Mucosa of stomach (tissue), 1 donor: ENCODE measurements around the gene C18orf32.
"Not testable (repeated sequence)": the region's sequence is repeated elsewhere in the genome, so short reads cannot be mapped to it uniquely, and the experiment has no call there.

Source experiments
- H3K27me3 ChIP-seq: one replicate; pipeline ENCODE4 v1.7.0; 2013; ENCODE audit warnings: mild to moderate bottlenecking, low read length; ENCODE audit not compliant: control insufficient read depth, insufficient read depth
- H3K36me3 ChIP-seq: one replicate; pipeline ENCODE4 v1.7.0; 2013; ENCODE audit warnings: low read length; ENCODE audit not compliant: control insufficient read depth, insufficient read depth
- H3K4me1 ChIP-seq: one replicate; pipeline ENCODE4 v1.7.0; 2013; ENCODE audit warnings: mild to moderate bottlenecking, low read length; ENCODE audit not compliant: control insufficient read depth, insufficient read depth
- H3K4me3 ChIP-seq: one replicate; pipeline ENCODE4 v1.7.0; 2013; ENCODE audit warnings: low read length
- H3K9ac ChIP-seq: one replicate; pipeline ENCODE4 v1.7.0; 2013; ENCODE audit warnings: mild to moderate bottlenecking, low read length, moderate library complexity
- H3K9me3 ChIP-seq: one replicate; pipeline ENCODE4 v1.7.0; 2013; ENCODE audit warnings: mild to moderate bottlenecking, low read length, moderate library complexity; ENCODE audit not compliant: control insufficient read depth
- donor health status: Pancreatic carcinoma.

Gene C18orf32

DNA sequence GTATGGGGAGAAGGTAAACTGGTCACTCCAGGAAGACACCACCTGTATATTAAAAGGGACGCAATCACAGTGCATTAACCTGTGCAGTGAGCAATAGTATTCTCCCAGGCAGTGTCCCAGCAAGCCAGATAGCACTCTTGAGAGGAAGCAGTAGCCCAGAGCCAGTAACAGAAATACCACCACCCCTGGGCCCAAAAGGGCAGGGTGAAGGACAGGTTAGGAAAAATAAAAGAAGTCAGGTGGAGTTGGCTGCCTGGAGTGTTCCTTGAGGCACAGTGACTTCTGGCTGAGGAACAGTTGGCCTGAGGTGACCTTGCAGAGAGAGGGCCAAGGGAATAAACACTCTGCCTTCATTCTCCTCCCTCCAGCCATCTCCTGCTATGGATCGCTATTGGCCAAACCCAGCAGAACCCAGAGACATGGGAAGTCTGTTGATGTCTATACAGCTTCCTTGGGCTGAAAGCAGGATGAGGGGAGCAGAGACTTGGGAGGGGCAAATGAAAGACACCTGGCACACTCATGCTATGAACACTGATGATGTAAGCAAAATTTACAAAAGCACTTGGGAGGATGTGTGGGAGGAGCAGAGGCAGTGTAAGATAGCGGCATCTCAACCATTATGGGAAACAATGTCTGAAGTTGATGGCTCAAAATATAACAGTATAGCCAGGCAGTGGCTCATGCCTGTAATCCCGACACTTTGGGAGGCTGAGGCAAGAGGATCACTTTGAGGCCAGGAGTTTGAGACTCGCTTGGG is 7.5 kb downstream of the C18orf32 start:
- Histone ChIP-seq H3K9me3 (no peaks in the 10 kb centered on the region), H3K27me3 (no peaks in the 10 kb centered on the region), H3K36me3 (no peaks in the 10 kb centered on the region), H3K9ac (no peak overlapping the region), H3K4me1 (no peaks in the 10 kb centered on the region), H3K4me3 (no peak overlapping the region)

DNA sequence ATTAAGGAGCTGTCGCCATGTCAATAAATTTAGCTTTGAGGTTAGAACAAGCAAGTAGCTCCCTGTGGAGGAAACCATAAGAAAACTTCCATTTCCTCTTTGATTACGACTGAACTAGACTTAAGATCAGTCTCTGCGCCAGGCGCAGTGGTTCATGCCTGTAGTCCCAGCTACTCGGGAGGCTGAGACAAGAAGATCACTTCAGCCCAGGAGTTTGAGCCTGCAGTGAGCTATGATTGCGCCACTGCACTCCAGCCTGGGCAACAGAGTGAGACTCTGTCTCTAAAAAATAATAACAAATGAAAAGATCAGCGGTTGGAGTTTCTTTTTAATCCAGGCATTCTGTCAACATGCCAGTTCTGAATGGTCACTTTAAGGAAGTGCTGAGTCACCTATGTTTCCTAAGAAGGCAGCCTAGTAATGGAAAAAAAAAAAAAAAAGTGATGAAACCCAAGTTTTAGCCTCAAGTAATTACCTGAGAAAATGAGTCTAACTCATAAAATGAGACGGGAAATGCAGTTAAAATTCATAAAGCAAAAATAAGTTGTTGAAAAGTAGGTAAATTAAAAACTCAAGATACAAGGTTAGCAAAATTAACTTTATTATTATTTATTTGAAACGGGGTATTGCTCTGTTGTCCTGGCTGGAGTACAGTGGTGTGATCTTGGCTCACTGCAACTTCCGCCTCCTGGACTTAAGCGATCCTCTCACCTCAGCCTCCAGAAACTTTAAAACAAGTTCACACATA is 10.2 kb downstream of the C18orf32 start:
- Histone ChIP-seq H3K27me3 (no peaks in the 10 kb centered on the region), H3K4me3 (no peak overlapping the region), H3K36me3 (no peaks in the 10 kb centered on the region), H3K4me1 (no peaks in the 10 kb centered on the region), H3K9me3 (no peaks in the 10 kb centered on the region), H3K9ac (no peak overlapping the region)

DNA sequence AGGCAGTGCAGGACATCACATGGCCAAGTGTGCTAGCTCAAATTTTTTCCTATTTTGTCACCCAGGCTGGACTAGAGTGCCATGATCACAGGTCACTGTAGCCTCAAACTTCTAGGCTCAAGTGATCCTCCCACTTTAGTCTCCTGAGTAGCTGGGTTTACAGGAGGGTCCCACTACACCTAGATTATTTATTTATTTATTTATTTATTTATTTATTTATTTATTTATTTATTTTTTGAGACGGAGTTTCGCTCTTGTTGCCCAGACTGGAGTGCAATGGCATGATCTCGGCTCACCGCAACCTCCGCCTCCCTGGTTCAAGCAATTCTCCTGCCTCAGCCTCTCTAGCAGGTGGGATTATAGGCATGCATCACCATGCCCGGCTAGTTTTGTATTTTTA is 12.1 kb downstream of the C18orf32 start:
- not testable (repeated sequence) for H3K4me3 ChIP-seq, H3K27me3 ChIP-seq, H3K4me1 ChIP-seq, H3K36me3 ChIP-seq, H3K9ac ChIP-seq, H3K9me3 ChIP-seq

DNA sequence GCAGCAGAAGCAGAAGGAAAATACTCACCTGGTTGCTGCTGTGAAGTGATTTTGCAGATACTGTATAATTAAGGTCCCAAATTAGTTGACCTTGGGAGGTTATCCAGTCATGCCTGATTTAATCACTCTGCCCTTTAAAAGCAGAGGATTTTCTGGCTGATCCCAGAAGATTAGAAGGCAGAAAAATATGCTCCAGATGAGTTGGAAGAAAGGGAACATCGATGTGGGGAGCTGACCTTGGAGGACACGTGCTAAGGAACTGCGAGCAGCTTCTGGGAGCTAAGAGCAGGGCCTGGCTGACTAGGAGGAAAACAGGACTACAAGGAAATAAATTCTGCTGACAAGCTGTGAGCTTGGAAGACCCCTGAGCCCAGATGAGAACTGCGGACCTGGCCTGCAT is 13.3 kb downstream of the C18orf32 start:
- no peaks in the 10 kb centered on the region for H3K4me1 ChIP-seq
- no peak overlapping the region for H3K4me3 ChIP-seq
- no peaks in the 10 kb centered on the region for H3K9me3 ChIP-seq
- H3K9ac ChIP-seq = no peak overlapping the region
- no peaks in the 10 kb centered on the region for H3K36me3 ChIP-seq
- H3K27me3 ChIP-seq = no peaks in the 10 kb centered on the region

DNA sequence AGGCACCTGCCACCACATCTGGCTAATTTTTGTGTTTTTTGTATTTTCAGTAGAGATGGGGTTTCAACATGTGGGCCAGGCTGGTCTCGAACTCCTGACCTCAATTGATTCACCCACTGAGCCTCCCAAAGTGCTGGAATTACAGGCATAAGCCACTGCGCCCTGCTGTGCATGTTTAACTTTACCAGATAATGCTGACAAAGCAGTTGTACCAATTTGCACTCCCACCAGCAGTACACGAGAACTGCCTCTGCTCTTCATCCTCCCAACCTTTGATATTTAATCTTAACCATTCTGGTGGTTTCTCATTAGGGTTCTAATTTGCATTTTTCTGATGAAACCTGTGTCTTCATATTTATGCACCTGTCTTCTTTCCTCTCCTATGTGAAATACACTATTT is 14.6 kb downstream of the C18orf32 start:
- Histone ChIP-seq H3K4me1 (no peaks in the 10 kb centered on the region), H3K36me3 (no peaks in the 10 kb centered on the region), H3K9ac (no peak overlapping the region), H3K4me3 (no peak overlapping the region), H3K27me3 (no peaks in the 10 kb centered on the region), H3K9me3 (no peaks in the 10 kb centered on the region)

DNA sequence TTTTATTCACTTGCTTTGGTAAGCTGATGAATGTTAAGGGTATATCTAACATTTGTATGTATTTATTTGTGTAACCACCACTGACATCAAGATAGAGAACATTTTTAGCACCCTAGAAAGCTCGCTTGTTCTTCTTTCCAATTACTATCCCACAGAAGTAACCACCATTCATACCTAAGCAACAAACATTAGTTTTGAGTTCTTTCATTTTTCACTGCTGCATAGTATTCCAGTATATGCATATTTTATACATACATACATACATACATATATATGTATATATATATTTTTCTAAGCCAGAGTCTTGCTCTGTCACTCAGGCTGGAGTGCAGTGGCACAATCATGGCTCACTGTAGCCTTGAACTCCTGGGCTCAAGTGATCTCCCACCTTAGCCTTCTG is 15.5 kb downstream of the C18orf32 start:
- H3K9ac ChIP-seq = no peak overlapping the region
- no peaks in the 10 kb centered on the region for H3K36me3 ChIP-seq
- no peaks in the 10 kb centered on the region for H3K4me1 ChIP-seq
- no peaks in the 10 kb centered on the region for H3K9me3 ChIP-seq
- no peaks in the 10 kb centered on the region for H3K27me3 ChIP-seq
- H3K4me3 ChIP-seq = no peak overlapping the region

DNA sequence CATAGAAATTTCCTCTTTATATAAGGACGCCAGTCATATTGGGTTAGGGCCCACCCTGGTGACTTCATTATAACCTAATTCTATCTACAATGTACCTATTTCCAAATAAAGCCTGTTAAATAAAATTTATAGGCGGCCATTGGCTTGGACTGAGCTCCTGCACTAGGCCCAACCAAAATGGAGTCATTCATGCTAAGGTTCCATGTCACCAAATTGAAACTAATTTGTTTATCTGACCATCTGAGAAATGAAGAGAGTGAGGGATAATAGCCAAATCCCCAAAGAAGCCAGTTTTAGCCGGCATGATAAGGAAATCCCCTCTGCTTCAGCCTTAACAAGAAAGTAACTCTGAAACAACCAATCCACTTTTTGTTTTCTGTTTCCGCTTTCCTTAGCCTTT is 19.4 kb downstream of the C18orf32 start:
- Histone ChIP-seq H3K4me1 (no peaks in the 10 kb centered on the region), H3K36me3 (no peaks in the 10 kb centered on the region), H3K9me3 (no peaks in the 10 kb centered on the region), H3K9ac (no peak overlapping the region), H3K4me3 (no peak overlapping the region), H3K27me3 (no peaks in the 10 kb centered on the region)

DNA sequence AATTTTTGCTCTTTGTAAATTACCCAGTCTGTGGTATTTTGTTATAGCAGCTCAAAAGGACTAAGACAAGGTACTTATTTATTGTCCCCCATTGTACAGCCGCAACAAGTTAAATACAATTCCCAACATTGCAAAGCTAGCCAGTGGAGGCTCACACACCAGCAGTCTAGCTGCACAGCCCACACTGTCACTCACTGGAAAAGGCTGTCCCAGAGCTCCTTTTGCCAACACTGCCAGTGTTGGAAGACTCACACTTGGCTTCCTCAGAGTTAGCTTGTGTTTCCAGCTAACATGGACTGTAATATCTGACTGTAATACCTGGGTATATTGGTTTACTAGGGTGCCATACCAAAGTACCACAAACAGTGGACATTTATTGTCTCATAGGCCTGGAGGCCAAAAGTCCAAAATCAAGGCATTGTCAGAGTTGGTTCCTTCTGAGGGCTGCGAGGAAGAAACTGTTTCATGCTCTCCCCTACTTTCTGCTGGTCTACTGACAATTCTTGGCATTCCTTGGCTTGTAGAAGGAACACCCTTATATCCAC is 19.9 kb downstream of the C18orf32 start:
- H3K9ac ChIP-seq = no peak overlapping the region
- H3K9me3 ChIP-seq = no peaks in the 10 kb centered on the region
- no peaks in the 10 kb centered on the region for H3K4me1 ChIP-seq
- H3K27me3 ChIP-seq = no peaks in the 10 kb centered on the region
- no peaks in the 10 kb centered on the region for H3K36me3 ChIP-seq
- no peak overlapping the region for H3K4me3 ChIP-seq

DNA sequence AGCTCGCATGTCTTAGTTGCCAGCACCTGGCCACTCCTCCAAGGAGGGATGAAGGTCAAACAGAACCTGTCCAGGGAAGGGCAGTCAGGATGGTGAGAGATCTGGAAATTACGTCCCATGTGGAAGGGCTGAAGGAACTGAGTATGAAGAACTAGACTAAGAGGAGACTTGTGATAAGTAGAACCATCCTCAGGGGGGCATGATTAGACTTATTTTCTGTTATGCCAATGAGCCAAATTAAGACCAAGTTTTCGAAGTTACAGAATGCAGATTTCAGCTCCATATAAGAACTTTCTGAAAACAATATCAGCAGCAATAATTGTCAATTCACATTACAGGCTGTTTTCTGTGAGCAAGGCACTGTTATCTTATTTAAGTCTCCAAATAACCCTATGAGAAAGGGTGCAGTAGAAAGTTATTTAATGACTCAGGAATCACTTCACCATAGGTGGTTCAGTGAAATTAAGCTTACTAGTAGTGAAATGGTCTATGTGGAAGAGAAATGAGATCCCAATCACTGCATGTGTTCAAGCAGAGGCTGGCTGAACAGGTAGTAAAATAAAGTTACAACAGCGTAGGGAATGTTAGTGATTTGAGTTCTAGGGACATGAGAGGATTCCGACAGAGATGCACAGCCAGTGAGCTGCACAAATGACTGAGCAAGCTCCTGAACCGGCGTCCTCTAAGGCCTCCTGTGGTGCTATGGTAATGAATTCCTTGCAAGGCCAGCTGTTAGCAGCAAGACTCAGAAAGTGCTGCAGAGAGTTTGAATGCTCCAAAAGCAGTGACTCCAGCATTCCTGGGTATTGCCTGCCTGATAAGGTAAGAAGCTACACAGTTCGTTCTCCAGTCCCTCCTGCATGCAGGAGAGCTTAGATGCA is 22.1 kb downstream of the C18orf32 start:
- no peaks in the 10 kb centered on the region for H3K27me3 ChIP-seq
- H3K9me3 ChIP-seq = no peaks in the 10 kb centered on the region
- H3K9ac ChIP-seq = no peak overlapping the region
- H3K36me3 ChIP-seq = no peaks in the 10 kb centered on the region
- H3K4me1 ChIP-seq = no peaks in the 10 kb centered on the region
- no peak overlapping the region for H3K4me3 ChIP-seq

DNA sequence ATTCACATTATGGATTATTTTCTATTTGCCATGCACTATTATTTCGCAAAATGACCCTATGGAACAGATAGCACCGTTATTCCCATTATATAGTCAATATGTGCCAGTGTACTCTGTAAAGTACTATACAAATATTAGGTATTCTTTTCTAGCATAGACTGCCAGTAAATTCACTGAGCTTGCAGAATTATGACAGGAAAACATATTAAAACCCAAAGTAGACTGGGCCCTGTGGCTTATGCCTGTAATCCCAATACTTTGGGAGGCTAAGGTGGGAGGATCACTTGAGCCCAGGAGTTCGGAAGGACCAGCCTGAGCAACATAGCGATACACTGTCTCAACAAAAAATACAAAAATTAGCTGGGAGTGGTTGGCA is 25.4 kb downstream of the C18orf32 start:
- no peaks in the 10 kb centered on the region for H3K9me3 ChIP-seq
- no peak overlapping the region for H3K9ac ChIP-seq
- H3K4me3 ChIP-seq = no peak overlapping the region
- H3K36me3 ChIP-seq = no peaks in the 10 kb centered on the region
- H3K27me3 ChIP-seq = no peaks in the 10 kb centered on the region
- H3K4me1 ChIP-seq = peaks cover 8% of the 10 kb centered on the region

DNA sequence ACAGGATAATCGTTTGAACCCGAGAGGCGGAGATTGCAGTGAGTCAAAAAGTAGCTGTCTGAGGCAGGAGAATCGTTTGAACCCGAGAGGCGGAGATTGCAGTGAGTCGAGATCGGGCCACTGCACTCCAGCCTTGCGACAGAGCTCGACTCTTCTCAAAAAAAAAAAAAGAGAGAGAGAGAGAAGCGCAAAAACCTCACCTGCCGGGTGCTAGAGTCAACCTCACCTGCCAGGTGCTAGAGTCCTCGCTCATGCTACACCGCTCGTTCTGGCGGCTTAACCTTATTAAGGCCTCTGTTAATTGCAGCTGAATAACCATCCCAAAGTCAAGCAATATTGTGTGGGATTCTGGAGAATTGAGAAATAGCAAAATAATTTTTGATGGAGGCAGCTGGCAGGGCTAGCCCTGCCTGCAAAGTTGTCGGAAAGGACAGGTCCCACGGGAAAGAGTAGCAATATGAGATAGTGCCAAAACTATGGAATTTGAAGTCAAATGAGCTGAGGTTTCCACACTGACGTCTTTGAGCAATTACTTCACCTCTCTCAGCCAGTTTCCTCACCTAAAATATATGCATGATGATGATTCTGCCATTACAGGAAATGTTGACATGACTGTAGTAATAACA is 25.9 kb downstream of the C18orf32 start:
- peaks cover 8% of the 10 kb centered on the region for H3K4me1 ChIP-seq
- H3K36me3 ChIP-seq = no peaks in the 10 kb centered on the region
- peak overlapping the region; percentile 84 for H3K9ac ChIP-seq
- H3K4me3 ChIP-seq = peak overlapping the region; percentile 52
- H3K9me3 ChIP-seq = no peaks in the 10 kb centered on the region
- no peaks in the 10 kb centered on the region for H3K27me3 ChIP-seq
